ENCODE measurements around the gene LRP1-AS. TPM values are rescaled to one million over a fixed set of nuclear protein-coding genes. Genes with fewer than 3 reads are reported as not detected.

The LRP1-AS gene
- total and polyA plus RNA-seq, 7 donors: not detected

DNA sequence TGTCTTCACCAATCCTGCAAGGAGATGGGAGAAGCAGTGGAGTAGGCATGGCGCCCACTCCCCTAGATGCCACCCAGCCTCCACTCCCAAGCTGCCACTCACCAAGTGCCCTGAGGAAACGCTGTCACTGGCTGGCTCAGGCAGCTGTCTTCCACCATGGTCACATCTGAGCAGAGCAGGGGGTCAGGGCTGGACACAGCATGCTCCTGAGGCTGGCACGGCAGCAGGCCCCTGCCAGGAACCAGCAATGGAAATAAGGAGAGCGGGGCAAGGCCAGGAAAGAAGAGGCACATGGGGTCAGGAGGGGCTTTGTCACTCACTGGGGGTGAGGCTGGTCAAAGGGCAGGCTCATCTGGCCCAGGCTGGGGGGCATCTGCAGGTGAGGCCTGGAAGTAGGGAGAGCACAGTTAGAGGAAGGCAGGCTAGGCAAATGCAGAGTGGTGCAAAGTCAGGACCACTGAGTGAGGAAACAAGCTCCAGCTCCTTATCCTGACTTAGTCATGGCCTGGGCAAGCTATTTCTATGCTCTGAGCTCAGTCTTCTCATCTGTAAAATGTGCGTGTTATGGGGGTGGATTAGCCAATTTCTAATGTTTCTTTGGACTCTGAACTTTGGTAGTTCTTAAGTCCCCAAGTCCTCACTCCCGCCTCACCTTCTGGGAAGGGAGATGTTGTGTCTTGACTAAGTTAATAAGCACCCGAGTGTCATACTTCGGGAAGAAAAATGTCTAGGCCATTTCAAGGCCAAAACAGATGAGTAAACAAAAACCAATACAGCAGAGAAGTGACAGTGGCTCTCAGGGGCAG is 50.5 kb downstream of the LRP1-AS start:
- H3K27ac ChIP-seq: peak overlapping the region in 2 of 4 donors; percentile 25 to 39
- WGBS, 2 donors: 83 to 88% methylated on average over 8 of the region's 8 CpGs
- H3K4me1 ChIP-seq: peaks cover 0 to 40% (median 32%) of the 10 kb centered on the region in 4 donors
- H3K4me3 ChIP-seq: no peak overlapping the region
- TF ChIP-seq, protein P1, sequence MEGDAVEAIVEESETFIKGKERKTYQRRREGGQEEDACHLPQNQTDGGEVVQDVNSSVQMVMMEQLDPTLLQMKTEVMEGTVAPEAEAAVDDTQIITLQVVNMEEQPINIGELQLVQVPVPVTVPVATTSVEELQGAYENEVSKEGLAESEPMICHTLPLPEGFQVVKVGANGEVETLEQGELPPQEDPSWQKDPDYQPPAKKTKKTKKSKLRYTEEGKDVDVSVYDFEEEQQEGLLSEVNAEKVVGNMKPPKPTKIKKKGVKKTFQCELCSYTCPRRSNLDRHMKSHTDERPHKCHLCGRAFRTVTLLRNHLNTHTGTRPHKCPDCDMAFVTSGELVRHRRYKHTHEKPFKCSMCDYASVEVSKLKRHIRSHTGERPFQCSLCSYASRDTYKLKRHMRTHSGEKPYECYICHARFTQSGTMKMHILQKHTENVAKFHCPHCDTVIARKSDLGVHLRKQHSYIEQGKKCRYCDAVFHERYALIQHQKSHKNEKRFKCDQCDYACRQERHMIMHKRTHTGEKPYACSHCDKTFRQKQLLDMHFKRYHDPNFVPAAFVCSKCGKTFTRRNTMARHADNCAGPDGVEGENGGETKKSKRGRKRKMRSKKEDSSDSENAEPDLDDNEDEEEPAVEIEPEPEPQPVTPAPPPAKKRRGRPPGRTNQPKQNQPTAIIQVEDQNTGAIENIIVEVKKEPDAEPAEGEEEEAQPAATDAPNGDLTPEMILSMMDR (IDR thresholded peaks at IDR 0.05): no peak
- no peak for TF ChIP-seq POLR2A (IDR thresholded peaks at IDR 0.05)
- no peaks in the 10 kb centered on the region for H3K9me3 ChIP-seq
- no peaks in the 10 kb centered on the region for H3K27me3 ChIP-seq
- no peak for DNase-seq
- intact Hi-C loops (cut with DNase I): no loop called here
- H3K36me3 ChIP-seq: peaks cover 39 to 91% (median 52%) of the 10 kb centered on the region in 4 donors

DNA sequence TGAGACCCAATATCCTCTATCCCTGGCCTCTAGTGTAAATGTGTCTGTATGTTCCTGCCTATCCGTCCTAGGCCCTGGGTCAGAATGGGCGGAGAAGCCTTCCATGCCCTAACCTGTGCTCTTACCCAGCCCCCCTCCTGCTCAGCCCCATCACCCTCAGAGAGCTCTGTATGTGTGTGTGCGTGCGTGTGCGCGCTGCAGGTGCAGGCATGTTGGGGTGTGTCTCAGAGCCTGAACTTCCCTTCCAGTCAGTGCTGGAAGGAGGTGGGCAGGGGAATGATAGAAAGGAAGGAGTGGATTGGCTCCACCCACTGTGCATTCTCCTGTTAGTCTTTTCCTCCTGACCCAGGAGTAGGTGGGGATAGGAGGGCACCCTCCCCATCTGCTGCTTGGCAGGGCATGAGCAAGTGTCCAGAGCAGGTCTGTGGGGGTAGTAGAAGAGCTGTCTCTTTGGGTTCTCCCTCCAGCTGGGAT is 51.3 kb downstream of the LRP1-AS start:
- intact Hi-C loops (cut with DNase I): no loop called here
- no peak for DNase-seq
- whole genome bisulfite sequencing, 2 donors: 51 to 83% methylated on average over 6 of the region's 6 CpGs
- no peak for TF ChIP-seq EP300 (IDR thresholded peaks at IDR 0.05)
- TF ChIP-seq POLR2AphosphoS5 (IDR thresholded peaks at IDR 0.05): peak in 1 of 4 donors; percentile 13
- Histone ChIP-seq H3K36me3 (peaks cover 47 to 91% (median 58%) of the 10 kb centered on the region in 4 donors), H3K4me1 (peaks cover 0 to 48% (median 40%) of the 10 kb centered on the region in 4 donors), H3K27me3 (no peaks in the 10 kb centered on the region), H3K27ac (peak overlapping the region; percentile 1 to 97 (median 32)), H3K4me3 (no peak overlapping the region), H3K9me3 (no peaks in the 10 kb centered on the region)

DNA sequence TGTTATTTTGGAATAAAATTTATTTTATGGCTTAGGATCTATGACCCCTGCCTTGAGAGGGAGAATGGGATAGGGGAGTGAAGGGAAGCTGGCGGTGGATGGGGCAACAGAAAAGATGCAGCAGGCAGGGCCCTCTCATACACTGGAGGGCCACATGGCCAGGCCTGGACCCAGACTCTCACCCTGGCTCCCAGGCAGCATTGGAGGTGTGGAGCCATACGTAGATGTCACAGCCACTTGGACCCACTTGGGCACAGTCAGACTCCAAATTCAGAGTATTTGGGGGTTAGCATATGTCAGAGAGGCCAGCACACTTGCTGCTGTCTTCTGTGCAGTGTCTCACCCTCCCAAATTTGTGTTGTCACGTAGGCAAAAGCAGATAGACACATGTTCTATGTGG is 52.0 kb downstream of the LRP1-AS start:
- intact Hi-C loops (cut with DNase I): no loop called here
- H3K27ac ChIP-seq: peak overlapping the region in 3 of 4 donors; percentile 97 to 99 (median 99)
- 83 to 94% methylated on average over 3 of the region's 3 CpGs for WGBS, 2 donors
- no peak for TF ChIP-seq EP300 (IDR thresholded peaks at IDR 0.05)
- TF ChIP-seq POLR2AphosphoS5 (IDR thresholded peaks at IDR 0.05): no peak
- TF ChIP-seq, protein P1 (IDR thresholded peaks at IDR 0.05): no peak
- no peak for TF ChIP-seq POLR2A (IDR thresholded peaks at IDR 0.05)
- peaks cover 47 to 88% (median 59%) of the 10 kb centered on the region in 4 donors for H3K36me3 ChIP-seq
- H3K9me3 ChIP-seq: no peaks in the 10 kb centered on the region
- H3K4me1 ChIP-seq: peaks cover 0 to 55% (median 47%) of the 10 kb centered on the region in 4 donors
- DNase-seq: no peak
- H3K4me3 ChIP-seq: no peak overlapping the region
- H3K27me3 ChIP-seq: no peaks in the 10 kb centered on the region

Small RNA genes lying within 50 kb of the gene (small RNA-seq; reads per million reads assigned to genes)
- gene MIR1228: 0.06 to 0.54 (median 0.51) reads per million in 3 donors

Other genes starting within 250 kb of the LRP1-AS start
- under 1 TPM in 1 of 4 donors, not detected in 3; 0.55 TPM for gene SDR9C7, start 213.2 kb downstream of the LRP1-AS start, total RNA-seq
- gene SDR9C7, start 213.2 kb downstream of the LRP1-AS start, polyA plus RNA-seq: under 1 TPM in 1 of 3 donors, not detected in 2; 0.03 TPM
- 1 to 10 TPM in 1 of 4 donors, under 1 TPM in 3; under 0.01 to 1.1 (median 0.38) TPM for gene RDH16, start 190.0 kb downstream of the LRP1-AS start, total RNA-seq
- under 1 TPM in 1 of 3 donors, not detected in 2; 0.19 TPM for gene RDH16, start 190.0 kb downstream of the LRP1-AS start, polyA plus RNA-seq
- 1 to 10 TPM; 5.0 to 6.4 (median 5.6) TPM for gene ZBTB39, start 141.1 kb downstream of the LRP1-AS start, total RNA-seq
- gene ZBTB39, start 141.1 kb downstream of the LRP1-AS start, polyA plus RNA-seq: 1 to 10 TPM in 2 of 3 donors, under 1 TPM in 1; 0.69 to 2.6 (median 1.2) TPM
- 1 to 10 TPM in 2 of 4 donors, under 1 TPM in 1, not detected in 1; 0.66 to 4.5 (median 3.9) TPM for gene TAC3, start 131.1 kb downstream of the LRP1-AS start, total RNA-seq
- gene TAC3, start 131.1 kb downstream of the LRP1-AS start, polyA plus RNA-seq: 1 to 10 TPM in 1 of 3 donors, not detected in 2; 4.1 TPM
- 1 to 10 TPM in 2 of 4 donors, under 1 TPM in 2; 0.71 to 7.2 (median 1.3) TPM for gene MYO1A, start 97.5 kb downstream of the LRP1-AS start, total RNA-seq
- 100 to 1,000 TPM in 2 of 3 donors, 10 to 100 TPM in 1; 89.5 to 112 (median 103) TPM for gene MYO1A, start 97.5 kb downstream of the LRP1-AS start, polyA plus RNA-seq
- gene NEMP1, start 68.8 kb downstream of the LRP1-AS start, total RNA-seq: 10 to 100 TPM; 11.5 to 13.6 (median 12.7) TPM
- gene NEMP1, start 68.8 kb downstream of the LRP1-AS start, polyA plus RNA-seq: 1 to 10 TPM in 1 of 3 donors, under 1 TPM in 2; 0.60 to 6.2 (median 0.92) TPM
- 10 to 100 TPM; 24.8 to 28.9 (median 27.4) TPM for gene NAB2, start 58.5 kb downstream of the LRP1-AS start, total RNA-seq
- gene NAB2, start 58.5 kb downstream of the LRP1-AS start, polyA plus RNA-seq: 1 to 10 TPM; 2.5 to 9.5 (median 5.4) TPM
- gene STAT6, start 36.3 kb downstream of the LRP1-AS start, total RNA-seq: 100 to 1,000 TPM; 105 to 163 (median 113) TPM
- gene STAT6, start 36.3 kb downstream of the LRP1-AS start, polyA plus RNA-seq: 100 to 1,000 TPM in 2 of 3 donors, 10 to 100 TPM in 1; 66.1 to 210 (median 123) TPM
- gene LRP1, start 19.1 kb downstream of the LRP1-AS start, total RNA-seq: 100 to 1,000 TPM; 147 to 262 (median 204) TPM
- gene LRP1, start 19.1 kb downstream of the LRP1-AS start, polyA plus RNA-seq: 10 to 100 TPM; 11.4 to 57.9 (median 14.1) TPM
- gene NXPH4, start 69.2 kb upstream of the LRP1-AS start, total RNA-seq: not detected
- gene NXPH4, start 69.2 kb upstream of the LRP1-AS start, polyA plus RNA-seq: under 1 TPM in 1 of 3 donors, not detected in 2; 0.13 TPM
- 10 to 100 TPM; 24.6 to 52.2 (median 34.5) TPM for gene SHMT2, start 82.1 kb upstream of the LRP1-AS start, total RNA-seq
- gene SHMT2, start 82.1 kb upstream of the LRP1-AS start, polyA plus RNA-seq: 100 to 1,000 TPM in 1 of 3 donors, 10 to 100 TPM in 2; 26.6 to 100 (median 29.4) TPM
- gene STAC3, start 103.6 kb upstream of the LRP1-AS start, total RNA-seq: 1 to 10 TPM in 3 of 4 donors, under 1 TPM in 1; 0.41 to 2.8 (median 1.8) TPM
- 1 to 10 TPM; 1.2 to 4.6 (median 1.8) TPM for gene STAC3, start 103.6 kb upstream of the LRP1-AS start, polyA plus RNA-seq

All from sigmoid colon (tissue), 7 donors.